HepG2 (cell line): Measurements from ENCODE around the gene ITGA7. TPM values are rescaled to one million over a fixed set of nuclear protein-coding genes. Genes with fewer than 3 reads are reported as not detected.
A peak's percentile ranks its signal among the peaks of the same experiment; 100 is the strongest.

Experiments used
- BCL6 ChIP-seq: IDR thresholded peaks from 2 replicates; pipeline ENCODE4 v1.6.1; 2016; ENCODE audit warnings: missing genetic modification reagents, missing compliant biosample characterization
- HOXA9 ChIP-seq: sonication (generic); formaldehyde crosslinking; IDR thresholded peaks from 2 replicates; pipeline ENCODE4 v1.8.1; 2022; ENCODE audit warnings: missing genetic modification reagents, mild to moderate bottlenecking, moderate library complexity, borderline replicate concordance
- KLF6 ChIP-seq: IDR thresholded peaks from 2 replicates; pipeline ENCODE4 v1.8.0; 2016; ENCODE audit warnings: missing biosample characterization, missing genetic modification reagents
- NFYC ChIP-seq: IDR thresholded peaks from 2 replicates; pipeline ENCODE4 v1.6.1; 2016; ENCODE audit warnings: missing genetic modification reagents, missing compliant biosample characterization
- NR2F2 ChIP-seq: IDR thresholded peaks from 2 replicates; pipeline ENCODE4 v1.6.1; 2012; ENCODE audit warnings: low read depth, inconsistent platforms, borderline replicate concordance
- RAD51 ChIP-seq: fragments of 450-650 bp; IDR thresholded peaks from 2 replicates; pipeline ENCODE4 v1.6.1; 2016; ENCODE audit warnings: borderline replicate concordance
- SIX4 ChIP-seq: sonication (generic); formaldehyde crosslinking; IDR thresholded peaks from 2 replicates; pipeline ENCODE4 v1.4.0; 2020; ENCODE audit warnings: missing genetic modification reagents
- SMAD1 ChIP-seq: sonication (generic); formaldehyde crosslinking; IDR thresholded peaks from 2 replicates; pipeline ENCODE4 v1.4.0; 2020; ENCODE audit warnings: missing genetic modification reagents, low read depth, mild to moderate bottlenecking, borderline replicate concordance
- ZFP91 ChIP-seq: sonication (generic); formaldehyde crosslinking; IDR thresholded peaks from 2 replicates; pipeline ENCODE4 v1.9.0; 2022; ENCODE audit warnings: missing genetic modification reagents, mild to moderate bottlenecking, borderline replicate concordance
- ZNF773 ChIP-seq: sonication (generic); formaldehyde crosslinking; IDR thresholded peaks from 2 replicates; pipeline ENCODE4 v1.4.0; 2020; ENCODE audit warnings: missing genetic modification reagents, borderline replicate concordance
- ZNF800 ChIP-seq: sonication (generic); formaldehyde crosslinking; IDR thresholded peaks from 2 replicates; pipeline ENCODE4 v1.4.0; 2020; ENCODE audit warnings: missing genetic modification reagents
- polyA plus RNA-seq, 8 experiments: library from polyadenylated mRNA; depleted of rRNA in 3 of 8; stranded (reverse) in 7 of 8; unstranded in 1 of 8; fragments of >200 nt; fragmentation: Illumina TruSeq in 4 of 8; extraction: Trizol in 4 of 8; gene quantifications; 2 replicates each; pipeline versions ENCODE4 v1.2.1 to v1.2.3, GENCODE V29; 2011 to 2016; ENCODE audit warnings: low read depth in 4 of 8, missing spikeins in 1 of 8, mixed read lengths in 1 of 8; ENCODE audit not compliant: insufficient read depth in 1 of 8
- total RNA-seq, 5 experiments: library from RNA; depleted of rRNA; stranded (reverse); fragments of >200 nt; fragmentation: Illumina TruSeq; extraction: Trizol; gene quantifications; 2 replicates each; pipeline ENCODE4 v1.2.3, GENCODE V29; 2016; ENCODE audit warnings: low read depth in 1 of 5
- TF ChIP-seq, protein P1 (sequence below): sonication (generic); formaldehyde crosslinking; IDR thresholded peaks from 2 replicates; pipeline ENCODE4 v1.4.0; 2020; ENCODE audit warnings: mild to moderate bottlenecking, missing genetic modification reagents
- TF ChIP-seq, protein P2 (sequence below): sonication (generic); formaldehyde crosslinking; IDR thresholded peaks from 2 replicates; pipeline ENCODE4 v1.4.0; 2020; ENCODE audit warnings: missing genetic modification reagents, borderline replicate concordance

Gene ITGA7
- total and polyA plus RNA-seq, 2 of the 13 experiments (the other 11 are each of a cell fraction or from before 2014, with no cell fraction given) = 0.65 to 0.75 TPM

DNA sequence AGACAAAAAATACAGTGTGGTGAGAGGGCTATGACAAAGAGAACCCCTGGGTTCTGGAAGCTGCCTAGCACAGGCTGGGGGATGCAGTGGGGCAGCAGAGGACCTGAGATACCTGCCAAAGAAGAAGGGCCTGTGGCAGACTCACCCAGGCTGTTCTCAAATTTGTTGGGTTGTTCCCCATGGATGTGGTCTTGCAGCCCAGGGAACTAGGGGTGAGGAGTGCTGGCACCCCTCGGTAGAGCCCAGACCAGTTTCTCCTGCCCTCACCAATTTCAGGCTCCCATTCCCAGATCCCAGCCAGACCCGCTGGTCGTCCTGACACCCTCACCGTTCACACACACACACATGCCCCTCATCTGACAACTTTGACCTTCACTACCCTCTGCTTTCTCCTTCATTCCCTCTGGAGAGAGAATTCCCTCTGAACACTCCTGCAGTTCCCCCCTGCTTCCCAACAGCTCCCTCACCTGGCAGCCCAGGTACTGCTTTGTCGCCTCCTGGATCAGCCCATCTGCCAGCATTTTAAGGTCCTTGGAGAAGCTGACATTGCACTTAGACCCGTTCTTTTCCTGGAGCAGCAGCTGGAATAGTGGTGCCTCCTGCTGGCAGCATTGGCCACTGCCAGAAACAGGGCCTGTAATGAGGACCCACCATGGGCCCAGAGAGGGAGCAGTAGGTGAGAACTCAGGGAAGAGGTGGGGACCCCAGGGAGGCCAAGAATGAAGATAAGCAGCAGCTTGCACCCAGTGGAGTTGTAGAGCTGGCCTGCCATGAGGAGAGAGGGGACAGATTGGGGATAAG lies 29.3 kb upstream of the ITGA7 start (continued):
- 0 out of 2 replicates have a peak, but pooled peaks have one; percentile 30 for TF ChIP-seq ZNF773
- no peak for TF ChIP-seq NFYC (CRISPR knock-in tag)
- no peak for TF ChIP-seq SIX4 (CRISPR knock-in tag)
- TF ChIP-seq, protein P1, sequence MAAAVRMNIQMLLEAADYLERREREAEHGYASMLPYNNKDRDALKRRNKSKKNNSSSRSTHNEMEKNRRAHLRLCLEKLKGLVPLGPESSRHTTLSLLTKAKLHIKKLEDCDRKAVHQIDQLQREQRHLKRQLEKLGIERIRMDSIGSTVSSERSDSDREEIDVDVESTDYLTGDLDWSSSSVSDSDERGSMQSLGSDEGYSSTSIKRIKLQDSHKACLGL (CRISPR knock-in tag) = no peak
- TF ChIP-seq, protein P2, sequence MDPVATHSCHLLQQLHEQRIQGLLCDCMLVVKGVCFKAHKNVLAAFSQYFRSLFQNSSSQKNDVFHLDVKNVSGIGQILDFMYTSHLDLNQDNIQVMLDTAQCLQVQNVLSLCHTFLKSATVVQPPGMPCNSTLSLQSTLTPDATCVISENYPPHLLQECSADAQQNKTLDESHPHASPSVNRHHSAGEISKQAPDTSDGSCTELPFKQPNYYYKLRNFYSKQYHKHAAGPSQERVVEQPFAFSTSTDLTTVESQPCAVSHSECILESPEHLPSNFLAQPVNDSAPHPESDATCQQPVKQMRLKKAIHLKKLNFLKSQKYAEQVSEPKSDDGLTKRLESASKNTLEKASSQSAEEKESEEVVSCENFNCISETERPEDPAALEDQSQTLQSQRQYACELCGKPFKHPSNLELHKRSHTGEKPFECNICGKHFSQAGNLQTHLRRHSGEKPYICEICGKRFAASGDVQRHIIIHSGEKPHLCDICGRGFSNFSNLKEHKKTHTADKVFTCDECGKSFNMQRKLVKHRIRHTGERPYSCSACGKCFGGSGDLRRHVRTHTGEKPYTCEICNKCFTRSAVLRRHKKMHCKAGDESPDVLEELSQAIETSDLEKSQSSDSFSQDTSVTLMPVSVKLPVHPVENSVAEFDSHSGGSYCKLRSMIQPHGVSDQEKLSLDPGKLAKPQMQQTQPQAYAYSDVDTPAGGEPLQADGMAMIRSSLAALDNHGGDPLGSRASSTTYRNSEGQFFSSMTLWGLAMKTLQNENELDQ (CRISPR knock-in tag) = no peak
- no peak for TF ChIP-seq KLF6 (CRISPR knock-in tag)
- TF ChIP-seq RAD51 = no peak
- peak; percentile 72; the same call in 1 of the 2 replicates for TF ChIP-seq ZFP91 (CRISPR knock-in tag)
- TF ChIP-seq BCL6 (CRISPR knock-in tag) = no peak
- no peak for TF ChIP-seq ZNF800
- TF ChIP-seq NR2F2 = no peak
- no peak for TF ChIP-seq HOXA9 (CRISPR knock-in tag)
- no peak for TF ChIP-seq SMAD1 (CRISPR knock-in tag)
